Measurements from ENCODE around the gene GPATCH2L.

DNA sequence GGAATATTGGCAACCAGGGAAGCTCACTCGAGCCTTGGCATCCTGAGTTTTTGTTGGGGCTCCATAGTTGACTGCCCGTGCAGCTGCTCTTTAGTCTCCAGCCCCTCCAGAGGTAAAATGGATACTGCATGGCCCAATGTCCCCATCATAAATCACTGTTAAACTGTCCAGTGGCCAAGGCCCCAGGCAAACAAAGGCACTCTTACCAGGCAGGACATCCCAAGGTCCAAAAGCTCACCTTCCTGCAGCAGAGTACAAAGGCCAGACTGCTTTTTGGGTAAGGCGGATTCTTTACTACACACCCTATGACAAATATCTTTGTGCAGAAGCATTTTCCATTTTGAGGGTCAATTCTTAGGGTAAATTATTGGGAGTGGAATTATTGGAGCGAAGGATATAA lies 81.1 kb downstream of the GPATCH2L start:
- TF ChIP-seq EZH2 (IDR thresholded peaks at IDR 0.05; ENCODE audit: insufficient read depth, poor library complexity, severe bottlenecking): no peak
- no peak for TF ChIP-seq EZH2phosphoT487 (IDR thresholded peaks at IDR 0.05; ENCODE audit: insufficient read depth, low read depth)

Data from GM23248 (cell line).